Prostate gland (tissue), 2 donors: Measurements from ENCODE around the gene ATL1. TPM values are rescaled to one million over a fixed set of nuclear protein-coding genes. Genes with fewer than 3 reads are reported as not detected.

Experiments used
- DNase-seq: peaks from one replicate; pipeline ENCODE4 v3.0.0-alpha.2; 2019; ENCODE audit warnings: low spot score
- H3K27ac ChIP-seq, 2 donors: fragments of 200-600 bp; sonication (generic); 2 replicates each; pipeline ENCODE4 v1.5.1; 2017 to 2019
- H3K27me3 ChIP-seq: fragments of 200-600 bp; sonication (generic); replicated peaks from 2 replicates; pipeline ENCODE4 v1.5.1; 2019; ENCODE audit not compliant: insufficient read depth
- H3K36me3 ChIP-seq, 2 donors: fragments of 200-600 bp; sonication (generic); 1 replicate in 1 of 2; 2 replicates in 1 of 2; pipeline versions ENCODE4 v1.5.1 to v1.8.1; 2017 to 2019
- H3K4me1 ChIP-seq: fragments of 200-600 bp; sonication (generic); replicated peaks from 2 replicates; pipeline ENCODE4 v1.5.1; 2019
- H3K4me3 ChIP-seq, 2 donors: fragments of 200-600 bp; sonication (generic); 2 replicates each; pipeline ENCODE4 v1.5.1; 2017 to 2019
- H3K9me3 ChIP-seq: fragments of 200-600 bp; sonication (generic); 2 replicates; pipeline ENCODE4 v1.5.1; 2017
- CTCF ChIP-seq, 4 experiments: fragments of 200-600 bp in 2 of 4; fragments of 450-650 bp in 2 of 4; sonication (generic) in 2 of 4; IDR thresholded peaks; 1 replicate in 3 of 4; 2 replicates in 1 of 4; pipeline ENCODE4 v1.5.1; 2016 to 2019; ENCODE audit warnings: antibody characterized with exemption in 4 of 4, mild to moderate bottlenecking in 2 of 4, moderate library complexity in 2 of 4
- POLR2A ChIP-seq: fragments of 450-650 bp; IDR thresholded peaks from one replicate; pipeline ENCODE4 v1.6.1; 2016; ENCODE audit warnings: antibody characterized with exemption, mild to moderate bottlenecking
- POLR2AphosphoS5 ChIP-seq: sonication (generic); formaldehyde crosslinking; IDR thresholded peaks from one replicate; pipeline ENCODE4 v1.6.1; 2017; ENCODE audit warnings: antibody characterized with exemption
- WGBS: methylation state at CpG from one replicate; pipeline ENCODE4 v1.1.5; 2018; 5-methylcytosine and 5-hydroxymethylcytosine counted together
- intact Hi-C: fragments of 100-400 bp; cut with DNase I; formaldehyde crosslinking; loops from one replicate; pipeline ENCODE4 v1.14.2; 2022
- total RNA-seq, 2 donors: library from RNA; depleted of rRNA; stranded (reverse); fragments of >200 nt; gene quantifications; one replicate each; pipeline ENCODE4 v1.1.0, GENCODE V29; 2016

The ATL1 gene
- total RNA-seq, 2 donors from 2014 or later = 5.3 to 26.5 TPM

- intact Hi-C loops = loop anchor here (5.0 kb wide), 1 partner anchor 176 kb away; no protein-coding TSS in a partner anchor
- Histone ChIP-seq H3K4me1 (no peaks in the 10 kb centered on the region), H3K9me3 (no peaks in the 10 kb centered on the region), H3K36me3 (no peaks in the 10 kb centered on the region), H3K4me3 (no peak overlapping the region), H3K27me3 (no peaks in the 10 kb centered on the region), H3K27ac (no peak overlapping the region)
- WGBS = 71% methylated on average over 2 of the region's 2 CpGs
- DNase-seq = no peak
- TF ChIP-seq POLR2AphosphoS5 (no peak), CTCF (IDR thresholded peaks at IDR 0.05) (no peak), POLR2A (no peak)
Measured at GRCh38 chr14:50601394-50601793, 41.4 kb downstream of the ATL1 start.

- no peaks in the 10 kb centered on the region for H3K27me3 ChIP-seq
- WGBS = 85% methylated on average over 3 of the region's 3 CpGs
- intact Hi-C loops = loop anchor here (5.0 kb wide), 1 partner anchor 175 kb away; no protein-coding TSS in a partner anchor
- DNase-seq = no peak
- H3K4me1 ChIP-seq = no peaks in the 10 kb centered on the region
- H3K9me3 ChIP-seq = no peaks in the 10 kb centered on the region
- H3K36me3 ChIP-seq = no peaks in the 10 kb centered on the region
- H3K4me3 ChIP-seq = no peak overlapping the region
- TF ChIP-seq POLR2A = no peak
- no peak for TF ChIP-seq CTCF (IDR thresholded peaks at IDR 0.05)
- TF ChIP-seq POLR2AphosphoS5 = no peak
- H3K27ac ChIP-seq = no peak overlapping the region
Measured at GRCh38 chr14:50602035-50602434, 42.1 kb downstream of the ATL1 start.

- intact Hi-C loops = loop anchor here (5.0 kb wide), 1 partner anchor 174 kb away; no protein-coding TSS in a partner anchor
- no peak for TF ChIP-seq CTCF (IDR thresholded peaks at IDR 0.05)
- no peak for TF ChIP-seq POLR2AphosphoS5
- TF ChIP-seq POLR2A = no peak
- DNase-seq = no peak
- H3K9me3 ChIP-seq = no peaks in the 10 kb centered on the region
- H3K36me3 ChIP-seq = no peaks in the 10 kb centered on the region
- WGBS = 93% methylated on average over 2 of the region's 2 CpGs
- no peaks in the 10 kb centered on the region for H3K4me1 ChIP-seq
- H3K27me3 ChIP-seq = no peaks in the 10 kb centered on the region
- H3K4me3 ChIP-seq = no peak overlapping the region
- no peak overlapping the region for H3K27ac ChIP-seq
Measured at GRCh38 chr14:50603565-50603964, 43.6 kb downstream of the ATL1 start.

- Histone ChIP-seq H3K36me3 (no peaks in the 10 kb centered on the region), H3K4me3 (no peak overlapping the region), H3K4me1 (no peaks in the 10 kb centered on the region), H3K27me3 (no peaks in the 10 kb centered on the region), H3K27ac (no peak overlapping the region), H3K9me3 (no peaks in the 10 kb centered on the region)
- no peak for DNase-seq
- TF ChIP-seq CTCF (IDR thresholded peaks at IDR 0.05) (no peak), POLR2AphosphoS5 (no peak), POLR2A (no peak)
- intact Hi-C loops = no loop called here
- 0% methylated on average over 1 of the region's 1 CpG for WGBS
Measured at GRCh38 chr14:50605766-50606165, 45.8 kb downstream of the ATL1 start.

- Histone ChIP-seq H3K27me3 (no peaks in the 10 kb centered on the region), H3K36me3 (no peaks in the 10 kb centered on the region), H3K9me3 (no peaks in the 10 kb centered on the region), H3K4me1 (no peaks in the 10 kb centered on the region), H3K27ac (no peak overlapping the region), H3K4me3 (no peak overlapping the region)
- intact Hi-C loops = no loop called here
- 95% methylated on average over 2 of the region's 2 CpGs for WGBS
- no peak for DNase-seq
- TF ChIP-seq POLR2AphosphoS5 (no peak), CTCF (IDR thresholded peaks at IDR 0.05) (no peak), POLR2A (no peak)
Measured at GRCh38 chr14:50606468-50606867, 46.5 kb downstream of the ATL1 start.
